Endothelial cell of umbilical vein (primary cell): ENCODE measurements around the gene APBA2. TPM values are rescaled to one million over a fixed set of nuclear protein-coding genes. Genes with fewer than 3 reads are reported as not detected.

Experiments used
- BruUV-seq: library from RNA; stranded (reverse); fragments of 400-500 nt; replicated peaks from 2 replicates; lab custom pipeline; 2021; lab: Mats Ljungman, UMichigan
- CTCF ChIA-PET: fragments of 300-600, 350-600 bp; sonication (Branson Sonifier 250); formaldehyde crosslinking; loops from one replicate; lab custom pipeline; 2021; ENCODE audit warnings: antibody characterized with exemption, inconsistent platforms; lab: Charles Lee
- POLR2A ChIA-PET: fragments of 300-600, 350-600 bp; sonication (Branson Sonifier 250); formaldehyde crosslinking; loops from one replicate; lab custom pipeline; 2021; ENCODE audit warnings: antibody characterized with exemption, inconsistent platforms; lab: Charles Lee
- DNase-seq: peaks from one replicate; pipeline ENCODE4 v3.0.0-alpha.2; 2011; ENCODE audit warnings: low read depth, low spot score
- FAIRE-seq: peaks from 2 replicates; lab custom pipeline; 2011; peaks lifted over from hg19 to GRCh38; lab: Jason Lieb, UNC
- H2AFZ ChIP-seq: 2 replicates; pipeline ENCODE4 v1.6.0; 2012; ENCODE audit warnings: low read depth, low read length, control low read depth, inconsistent platforms
- H3K27ac ChIP-seq: 2 replicates; pipeline ENCODE4 v1.5.1; 2011; ENCODE audit warnings: low read depth, mild to moderate bottlenecking, control low read depth, low read length, moderate library complexity; ENCODE audit not compliant: insufficient read depth
- H3K27me3 ChIP-seq, 2 experiments: 2 replicates each; pipeline versions ENCODE4 v1.6.0 to v1.6.1; 2011; ENCODE audit warnings: low read length in 2 of 2, mixed read lengths in 1 of 2; ENCODE audit not compliant: control insufficient read depth in 2 of 2, insufficient read depth in 2 of 2
- H3K36me3 ChIP-seq, 2 experiments: 2 replicates in 1 of 2; 3 replicates in 1 of 2; pipeline ENCODE4 v1.5.1; 2011; ENCODE audit warnings: low read length in 2 of 2, mild to moderate bottlenecking in 1 of 2, moderate library complexity in 1 of 2; ENCODE audit not compliant: control insufficient read depth in 2 of 2, insufficient read depth in 2 of 2; ENCODE audit errors: extremely low read depth in 1 of 2
- H3K4me1 ChIP-seq: 3 replicates; pipeline ENCODE4 v1.5.1; 2011; ENCODE audit warnings: mild to moderate bottlenecking, low read length; ENCODE audit not compliant: control insufficient read depth, insufficient read depth; ENCODE audit errors: extremely low read depth
- H3K4me2 ChIP-seq: 2 replicates; pipeline ENCODE4 v1.6.1; 2011; ENCODE audit warnings: low read length, control low read depth, mixed read lengths; ENCODE audit not compliant: insufficient read depth
- H3K4me3 ChIP-seq, 3 experiments: fragments of 200-600 bp in 1 of 3; sonication (generic), shearing (Covaris generic) in 1 of 3; replicated peaks in 1 of 3; 2 replicates each; pipeline ENCODE4 v1.5.1; 2011 to 2016; ENCODE audit warnings: control low read depth in 3 of 3, low read length in 3 of 3, mild to moderate bottlenecking in 2 of 3, inconsistent platforms in 1 of 3, low read depth in 1 of 3, moderate library complexity in 1 of 3; ENCODE audit not compliant: insufficient read depth in 1 of 3
- H3K79me2 ChIP-seq: 2 replicates; pipeline ENCODE4 v1.6.0; 2012; ENCODE audit warnings: low read length, inconsistent platforms; ENCODE audit not compliant: control insufficient read depth, insufficient read depth
- H3K9ac ChIP-seq: replicated peaks from 2 replicates; pipeline ENCODE3; 2011; ENCODE audit warnings: low read length, control low read depth; ENCODE audit not compliant: insufficient read depth; ENCODE audit errors: extremely low read depth
- H3K9me1 ChIP-seq: replicated peaks from 3 replicates; pipeline ENCODE4 v1.6.0; 2011; ENCODE audit warnings: mild to moderate bottlenecking, low read length; ENCODE audit not compliant: control insufficient read depth, insufficient read depth; ENCODE audit errors: extremely low read depth
- H3K9me3 ChIP-seq: replicated peaks from 2 replicates; pipeline ENCODE4 v1.5.1; 2012; ENCODE audit warnings: low read length, inconsistent platforms; ENCODE audit not compliant: control insufficient read depth, insufficient read depth
- H4K20me1 ChIP-seq: replicated peaks from 2 replicates; pipeline ENCODE3; 2011; ENCODE audit warnings: mild to moderate bottlenecking, low read length; ENCODE audit not compliant: control insufficient read depth, insufficient read depth; ENCODE audit errors: extremely low read depth
- CTCF ChIP-seq, 2 donors: IDR thresholded peaks; 1 replicate in 1 of 2; 2 replicates in 1 of 2; pipeline ENCODE4 v1.5.1; 2011; ENCODE audit warnings: low read length in 2 of 2, mild to moderate bottlenecking in 2 of 2, moderate library complexity in 2 of 2, control low read depth in 1 of 2, inconsistent platforms in 1 of 2, low read depth in 1 of 2; ENCODE audit not compliant: insufficient read depth in 1 of 2; ENCODE audit errors: extremely low read depth in 1 of 2
- EZH2 ChIP-seq: IDR thresholded peaks from 2 replicates; pipeline ENCODE4 v1.6.1; 2012; ENCODE audit warnings: borderline replicate concordance, low read depth, mild to moderate bottlenecking, moderate library complexity, low read length, inconsistent platforms; ENCODE audit not compliant: severe bottlenecking
- GATA2 ChIP-seq: IDR thresholded peaks from 2 replicates; pipeline ENCODE4 v1.7.0; 2011; ENCODE audit warnings: low read depth, mild to moderate bottlenecking, moderate library complexity, mixed read lengths, low read length; ENCODE audit not compliant: insufficient read length, insufficient read depth
- JUN ChIP-seq: IDR thresholded peaks from 2 replicates; pipeline ENCODE4 v1.6.1; 2011; ENCODE audit warnings: borderline replicate concordance, low read depth; ENCODE audit not compliant: insufficient read length, insufficient read depth
- MAX ChIP-seq: IDR thresholded peaks from 2 replicates; pipeline ENCODE4 v1.6.1; 2011; ENCODE audit not compliant: insufficient read depth, insufficient read length
- MYC ChIP-seq: IDR thresholded peaks from one replicate; pipeline ENCODE4 v1.6.1; 2011; ENCODE audit warnings: mild to moderate bottlenecking, low read depth, low read length
- POLR2A ChIP-seq: IDR thresholded peaks from 2 replicates; pipeline ENCODE4 v1.6.1; 2012; ENCODE audit warnings: low read depth, mild to moderate bottlenecking, control low read depth, low read length
- POLR2AphosphoS5 ChIP-seq: IDR thresholded peaks from 2 replicates; pipeline ENCODE4 v1.6.1; 2012; ENCODE audit warnings: low read depth, mild to moderate bottlenecking, control low read depth, low read length, moderate library complexity; ENCODE audit not compliant: insufficient read depth
- dilution Hi-C: fragments of 300-500 bp; cut with MboI; formaldehyde crosslinking; loops from one replicate; pipeline ENCODE4 v1.15.0; 2019; ENCODE audit warnings: low sequenced_read_pairs; ENCODE audit not compliant: extremely low pct_ligation_motif_present
- intact Hi-C: fragments of 100-400 bp; cut with micrococcal nuclease; formaldehyde crosslinking; loops from one replicate; pipeline ENCODE4 v1.10.0; 2022
- polyA plus RNA-seq, 4 experiments: library from polyadenylated mRNA; depleted of rRNA in 3 of 4; stranded (reverse) in 3 of 4; unstranded in 1 of 4; fragments of >200 nt; gene quantifications; 2 replicates each; pipeline versions ENCODE4 v1.2.1 to v1.2.3, GENCODE V29; 2011 to 2012; ENCODE audit warnings: missing spikeins in 1 of 4
- total RNA-seq: library from RNA; stranded (reverse); gene quantifications from 2 replicates; pipeline ENCODE4 v1.2.3, GENCODE V29; 2021

APBA2 gene
- total and polyA plus RNA-seq, 2 donors (not counting 3 experiments of a cell fraction or from before 2014, with no cell fraction given): 5.7 to 11.1 TPM

DNA sequence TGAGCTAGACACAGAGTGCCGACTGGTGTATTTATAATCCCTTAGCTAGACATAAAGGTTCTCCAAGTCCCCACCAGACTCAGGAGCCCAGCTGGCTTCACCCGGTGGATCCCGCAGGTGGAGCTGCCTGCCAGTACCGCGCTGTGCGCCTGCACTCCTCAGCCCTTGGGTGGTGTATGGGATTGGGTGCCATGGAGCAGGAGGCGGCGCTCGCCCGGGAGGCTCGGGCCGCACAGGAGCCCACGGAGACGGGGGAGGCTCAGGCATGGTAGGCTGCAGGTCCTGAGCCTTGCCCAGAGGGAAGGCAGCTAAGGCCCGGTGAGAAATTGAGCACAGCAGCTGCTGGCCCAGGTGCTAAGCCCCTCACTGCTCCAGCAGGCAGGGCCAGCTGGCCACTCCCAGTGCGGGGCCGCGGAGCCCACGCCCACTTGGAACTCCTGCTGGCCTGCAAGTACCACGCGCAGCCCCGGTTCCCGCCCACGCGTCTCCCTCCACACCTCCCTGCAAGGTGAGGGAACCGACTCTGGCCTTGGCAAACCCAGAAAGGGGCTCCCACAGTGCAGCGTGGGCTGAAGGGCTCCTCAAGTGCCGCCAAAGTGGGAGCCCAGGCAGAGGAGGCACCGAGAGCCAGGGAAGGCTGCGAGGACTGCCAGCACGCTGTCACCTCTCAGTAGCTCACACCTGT, 274.1 kb downstream of the APBA2 start:
- FAIRE-seq (no peak), DNase-seq (no peak)
- intact Hi-C loops (no loop called here), dilution Hi-C loops (no loop called here)
- no peaks in the 10 kb centered on the region for H4K20me1 ChIP-seq
- H3K9me1 ChIP-seq: no peaks in the 10 kb centered on the region
- H3K27ac ChIP-seq: no peak overlapping the region
- H3K79me2 ChIP-seq: no peaks in the 10 kb centered on the region
- H3K36me3 ChIP-seq: no peaks in the 10 kb centered on the region
- H3K27me3 ChIP-seq: no peaks in the 10 kb centered on the region
- ChIA-PET POLR2A (no interaction called here), CTCF (no interaction called here)
- H2AFZ ChIP-seq: no peak overlapping the region
- H3K4me2 ChIP-seq: no peak overlapping the region
- TF ChIP-seq JUN (no peak), POLR2AphosphoS5 (no peak), CTCF (IDR thresholded peaks at IDR 0.05; ENCODE audit: extremely low read depth in 1 of 2, insufficient read depth in 1 of 2, low read depth in 1 of 2, low read length in 2 of 2) (no peak), GATA2 (no peak), POLR2A (no peak)
- H3K9me3 ChIP-seq: no peaks in the 10 kb centered on the region
- BruUV-seq: no TSS peak
- H3K4me1 ChIP-seq: no peaks in the 10 kb centered on the region
- no peak overlapping the region for H3K4me3 ChIP-seq
- no peak overlapping the region for H3K9ac ChIP-seq

- CTCF ChIA-PET: interaction anchor here (1.7 kb wide), 1 partner anchor 22 kb away, joined by 5 read pairs; no protein-coding TSS in a partner anchor
- FAIRE-seq: no peak
- dilution Hi-C loops (no loop called here), intact Hi-C loops (no loop called here)
- Histone ChIP-seq H2AFZ (no peak overlapping the region), H3K4me3 (no peak overlapping the region), H3K9ac (no peak overlapping the region), H3K9me1 (no peaks in the 10 kb centered on the region), H4K20me1 (no peaks in the 10 kb centered on the region), H3K27me3 (no peaks in the 10 kb centered on the region), H3K36me3 (no peaks in the 10 kb centered on the region), H3K79me2 (no peaks in the 10 kb centered on the region), H3K4me2 (no peak overlapping the region), H3K9me3 (no peaks in the 10 kb centered on the region), H3K4me1 (no peaks in the 10 kb centered on the region), H3K27ac (no peak overlapping the region)
- POLR2A ChIA-PET: no interaction called here
- TF ChIP-seq CTCF (IDR thresholded peaks at IDR 0.05; ENCODE audit: extremely low read depth in 1 of 2, insufficient read depth in 1 of 2, low read depth in 1 of 2, low read length in 2 of 2): no peak
- TF ChIP-seq POLR2A: no peak
- TF ChIP-seq MYC: no peak
- TF ChIP-seq MAX: no peak
- no peak for TF ChIP-seq EZH2
- no peak for TF ChIP-seq GATA2
- DNase-seq: no peak
- BruUV-seq: no TSS peak
These were observed 276.6 kb downstream of the APBA2 start for GRCh38 chr15:29162411-29162810.
